AG08395 (cell line): ENCODE results near the gene RCN1.
"Not testable (repeated sequence)": the region's sequence is repeated elsewhere in the genome, so short reads cannot be mapped to it uniquely, and the experiment has no call there.

ENCODE experiments used
- DNase-seq: peaks from one replicate; pipeline ENCODE4 v3.0.0; 2012; ENCODE audit warnings: mixed read lengths, low spot score

RCN1 gene

GRCh38 chr11:32079553-32079952 lies 11.3 kb upstream of the RCN1 start:
- DNase-seq: no peak

DNA sequence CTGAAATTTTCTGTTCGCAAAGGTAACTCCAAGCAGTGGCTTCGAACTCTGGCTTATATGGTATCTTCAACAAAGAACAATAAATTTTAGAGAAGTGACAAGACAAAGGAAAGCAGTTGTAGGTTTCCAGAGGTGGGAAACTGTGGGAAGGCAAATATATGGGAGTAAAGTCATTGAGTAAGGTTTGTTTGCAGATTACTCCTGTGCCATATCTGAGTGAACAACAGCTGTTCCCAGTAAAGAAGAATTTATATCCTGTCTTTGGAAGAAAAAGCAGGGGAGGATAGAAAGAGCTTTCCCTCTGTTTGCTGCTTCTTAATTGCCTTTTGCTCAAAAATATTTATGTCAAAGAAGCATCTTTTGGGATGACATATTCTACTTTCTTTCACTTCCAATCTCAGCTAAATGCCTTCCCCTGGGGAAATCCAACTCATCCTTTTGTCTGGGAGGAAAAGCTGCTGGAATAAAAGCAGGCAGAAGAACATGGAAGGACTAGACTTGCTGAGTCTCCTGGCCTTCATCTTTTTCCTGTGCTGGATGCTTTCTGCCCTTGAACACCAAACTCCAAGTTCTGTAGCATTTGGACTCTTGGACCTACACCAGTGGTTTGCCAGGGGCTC lies 10.4 kb upstream of the RCN1 start:
- DNase-seq: no peak

DNA sequence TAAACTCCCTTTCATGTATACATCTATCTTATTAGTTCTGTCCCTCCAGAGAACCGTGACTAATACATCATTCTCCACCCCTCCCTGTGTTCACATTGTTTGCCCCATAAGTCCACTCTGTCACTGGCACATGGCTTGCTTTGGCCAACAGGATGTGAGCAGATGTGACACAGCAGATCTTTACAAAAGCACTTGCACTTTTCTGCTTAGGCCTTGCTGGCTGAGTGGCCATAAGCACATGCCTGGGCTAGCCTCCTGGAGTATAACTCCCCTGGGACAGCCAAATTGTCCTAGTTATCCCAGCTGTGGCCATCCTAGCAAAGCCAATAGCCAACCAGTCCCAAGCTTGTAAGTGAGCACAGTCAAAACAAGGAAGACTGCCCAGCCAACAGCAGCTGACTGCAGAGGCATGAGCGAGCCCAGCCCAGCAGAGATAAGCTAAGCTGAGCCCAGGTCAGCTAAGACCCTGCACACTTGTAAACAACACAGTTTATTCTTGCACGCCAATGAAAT lies 9.7 kb upstream of the RCN1 start:
- DNase-seq: peak; percentile 60

DNA sequence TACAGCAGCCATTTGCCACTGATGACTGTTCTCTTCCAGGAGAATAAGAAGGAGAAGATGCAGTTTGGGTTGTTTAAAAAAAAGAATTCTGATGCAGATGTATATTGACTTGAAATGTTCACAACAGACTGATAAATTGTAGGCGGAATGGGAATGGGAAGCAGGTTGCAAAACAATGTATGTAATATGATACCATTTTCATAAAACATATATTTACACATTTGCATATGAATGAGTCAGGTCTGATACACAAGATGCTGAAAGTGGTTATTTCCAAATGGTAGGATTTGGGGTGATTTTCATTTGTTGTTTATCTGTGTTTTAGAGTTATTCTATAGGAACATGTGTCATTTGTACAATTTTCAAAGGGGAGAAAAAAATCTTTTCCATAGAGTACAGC lies 9.0 kb upstream of the RCN1 start:
- no peak for DNase-seq

- no peak for DNase-seq
Observed at GRCh38 chr11:32082346-32082986, 8.4 kb upstream of the RCN1 start.

DNA sequence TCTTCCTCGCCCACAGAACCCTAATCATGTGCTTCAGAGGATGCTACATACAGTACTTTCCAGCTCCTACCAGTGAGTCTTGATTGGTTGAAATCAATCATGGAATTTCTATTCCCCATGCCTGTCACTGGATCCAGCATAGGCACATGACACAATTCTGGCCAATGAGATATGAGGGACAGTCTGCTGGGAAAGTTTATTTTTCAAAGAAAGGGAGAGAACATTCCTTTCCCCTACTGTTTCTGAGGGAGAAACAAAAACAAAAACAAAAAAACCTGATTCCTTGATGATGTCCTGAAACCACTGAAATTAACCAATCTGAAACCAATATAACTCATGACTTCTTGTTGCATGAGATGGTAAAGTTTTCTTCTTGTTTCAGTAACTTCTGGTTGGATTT lies 3.3 kb upstream of the RCN1 start:
- DNase-seq: peak; percentile 65

DNA sequence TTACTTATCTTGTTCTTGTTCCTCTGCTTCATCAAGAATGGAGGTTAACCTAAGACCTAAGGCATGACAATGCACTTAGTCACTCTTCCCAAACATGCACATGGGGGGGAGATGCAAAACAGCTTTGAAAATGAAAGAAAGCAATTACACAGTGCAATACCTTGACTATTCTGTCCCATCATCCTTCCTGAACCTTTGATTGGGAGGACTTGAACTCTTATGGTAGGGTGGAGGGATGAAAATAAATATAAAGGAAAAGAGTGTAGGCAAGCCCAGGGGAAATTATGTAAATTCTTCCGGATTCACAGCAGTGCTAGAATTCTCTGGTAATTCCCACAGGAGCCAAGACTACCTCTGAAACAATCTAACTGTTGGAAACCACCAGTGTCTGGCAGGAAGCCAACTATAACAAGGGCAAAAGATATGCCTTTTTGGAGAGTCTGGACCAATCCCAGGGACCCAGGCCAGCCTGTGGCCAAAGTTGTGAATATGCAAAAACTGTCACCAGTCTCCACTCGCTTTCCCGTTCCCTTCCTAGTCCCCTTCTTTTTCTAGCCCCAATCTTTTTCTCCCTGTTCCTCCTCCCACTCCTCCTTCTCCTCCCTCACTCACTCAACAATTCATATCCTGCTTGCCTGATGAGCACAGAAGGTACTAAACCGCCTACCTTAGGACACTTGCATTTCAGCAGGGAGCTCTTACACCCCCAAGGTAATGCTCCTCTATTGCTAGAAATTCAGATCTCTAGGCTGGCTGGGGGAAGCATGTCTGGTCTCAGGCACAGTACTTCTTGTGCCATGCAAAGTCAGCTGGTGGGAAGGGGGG lies 2.5 kb upstream of the RCN1 start:
- DNase-seq: peak; percentile 75

DNA sequence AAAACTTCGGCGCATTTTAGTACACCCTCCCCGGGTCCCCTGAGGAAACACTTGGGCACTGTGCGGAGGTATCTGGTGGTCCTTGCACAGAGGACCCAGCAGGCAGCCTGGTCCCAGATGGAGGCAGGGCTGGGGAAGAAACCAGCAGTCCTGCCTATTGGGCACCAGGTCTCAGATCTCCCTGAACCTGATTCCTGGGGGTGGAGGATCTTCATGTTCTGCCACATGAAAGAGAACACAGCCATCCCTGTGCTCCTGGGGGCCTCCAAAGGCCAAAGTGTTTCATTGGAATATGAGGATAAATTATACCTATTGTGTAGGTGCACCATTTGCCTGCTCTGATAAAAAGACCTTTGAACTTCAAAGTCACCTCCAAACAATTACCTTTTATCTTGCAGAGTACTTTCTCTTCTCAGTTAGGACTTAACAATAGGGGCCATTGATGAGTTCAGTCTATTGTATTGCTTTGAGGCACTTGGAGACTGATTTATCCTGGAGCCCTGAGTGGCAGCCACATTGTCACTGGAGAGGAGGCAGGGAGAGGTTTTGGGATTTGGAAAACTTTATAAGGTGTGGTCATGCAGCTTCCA lies 1.8 kb downstream of the RCN1 start:
- no peak for DNase-seq

- DNase-seq: peak; percentile 21
Observed at GRCh38 chr11:32094923-32095322, 4.0 kb downstream of the RCN1 start.

- DNase-seq: no peak
Observed at GRCh38 chr11:32098142-32098903, 7.4 kb downstream of the RCN1 start.

DNA sequence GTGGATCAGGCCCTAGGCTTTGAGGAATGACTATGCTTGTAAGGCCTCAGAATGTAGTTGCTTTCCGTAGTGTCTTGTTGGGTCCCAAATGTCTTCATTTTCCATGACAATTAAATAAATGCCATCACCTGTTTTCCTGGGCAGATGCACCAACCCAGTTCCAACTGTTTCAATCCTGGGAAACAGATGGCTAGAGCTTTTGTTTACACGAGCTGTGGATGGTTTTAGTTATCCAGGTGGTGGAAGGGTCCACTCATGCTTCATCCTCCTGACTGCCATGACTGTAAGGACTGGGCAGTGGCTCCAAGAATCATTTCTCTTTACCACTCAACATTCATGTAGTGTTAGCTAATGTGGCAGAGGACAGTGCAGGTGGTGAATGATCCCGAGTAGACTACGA lies 8.6 kb downstream of the RCN1 start:
- no peak for DNase-seq

- no peak for DNase-seq
Observed at GRCh38 chr11:32100495-32100894, 9.6 kb downstream of the RCN1 start.

DNA sequence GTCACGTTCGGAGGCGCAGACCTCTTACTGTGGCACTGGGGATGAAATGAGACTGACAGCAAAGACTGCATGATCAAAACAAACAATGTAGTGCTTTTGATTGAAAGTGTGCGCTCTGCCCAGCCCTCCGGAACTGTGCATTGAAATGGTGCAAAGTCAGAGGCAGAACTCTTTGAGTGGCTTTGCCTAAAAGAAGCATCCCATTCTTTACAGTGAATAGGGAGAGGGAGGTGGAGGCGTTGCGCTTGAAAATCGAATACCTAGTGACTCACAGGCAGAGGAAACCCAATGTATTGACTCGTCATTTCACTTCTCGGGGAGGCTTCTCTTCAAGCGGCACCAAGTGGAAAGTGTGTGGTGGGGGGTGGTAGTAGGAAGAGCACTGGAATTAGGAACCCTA lies 10.9 kb downstream of the RCN1 start:
- DNase-seq: no peak

- not testable (repeated sequence) for DNase-seq
Observed at GRCh38 chr11:32103121-32103719, 12.3 kb downstream of the RCN1 start.

- DNase-seq: no peak
Observed at GRCh38 chr11:32103941-32104340, 13.1 kb downstream of the RCN1 start.

- DNase-seq: no peak
Observed at GRCh38 chr11:32105871-32106560, 15.1 kb downstream of the RCN1 start.

GRCh38 chr11:32107647-32108046 lies 16.8 kb downstream of the RCN1 start:
- DNase-seq: no peak

GRCh38 chr11:32108576-32108975 lies 17.7 kb downstream of the RCN1 start:
- no peak for DNase-seq

- DNase-seq: no peak
Observed at GRCh38 chr11:32109138-32109537, 18.3 kb downstream of the RCN1 start.

DNA sequence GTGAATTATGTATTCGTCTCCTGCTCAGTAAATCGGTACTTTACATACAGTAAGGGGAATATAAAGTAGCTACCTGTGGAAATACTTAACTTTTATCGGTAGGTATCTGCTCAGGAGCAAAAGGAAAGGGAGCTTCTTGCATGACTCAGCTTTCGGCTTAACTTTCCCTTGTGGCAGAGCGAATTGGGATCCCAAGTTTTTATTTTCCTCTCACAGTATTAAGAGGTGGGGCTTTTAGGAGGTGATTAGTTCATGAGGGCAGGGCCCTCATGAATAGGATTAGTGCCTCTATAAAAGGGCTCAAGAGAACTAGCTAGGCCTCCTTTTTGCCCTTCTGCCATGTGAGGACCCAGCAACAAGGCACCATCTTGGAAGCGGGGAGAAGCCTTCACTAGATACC lies 18.7 kb downstream of the RCN1 start:
- DNase-seq: no peak

GRCh38 chr11:32110795-32111194 lies 19.9 kb downstream of the RCN1 start:
- no peak for DNase-seq
